H4 (cell line): ENCODE measurements around the gene ZNF57. TPM values are rescaled to one million over a fixed set of nuclear protein-coding genes. Genes with fewer than 3 reads are reported as not detected.
"Not testable (repeated sequence)": the region's sequence is repeated elsewhere in the genome, so short reads cannot be mapped to it uniquely, and the experiment has no call there.

Experiments
- DNase-seq: peaks from one replicate; pipeline ENCODE4 v3.0.0-alpha.2; 2015; ENCODE audit warnings: low spot score
- total RNA-seq: library from RNA; depleted of rRNA; stranded (reverse); fragments of >200 nt; shearing (Covaris generic); gene quantifications from 2 replicates; pipeline ENCODE4 v1.2.3, GENCODE V29; 2014; rRNA removed

The ZNF57 gene
- total RNA-seq, 1 experiment from 2014 or later: 3.4 TPM

- no peak for DNase-seq
Observed at GRCh38 chr19:2952953-2953481, 52.3 kb downstream of the ZNF57 start.

- no peak for DNase-seq
Observed at GRCh38 chr19:2957160-2957559, 56.4 kb downstream of the ZNF57 start.

- DNase-seq: no peak
Observed at GRCh38 chr19:2960120-2960519, 59.4 kb downstream of the ZNF57 start.

- DNase-seq: peak; percentile 79
Observed at GRCh38 chr19:2962018-2962670, 61.4 kb downstream of the ZNF57 start.

- no peak for DNase-seq
Observed at GRCh38 chr19:2963122-2963521, 62.4 kb downstream of the ZNF57 start.

GRCh38 chr19:2963631-2964030 is 62.9 kb downstream of the ZNF57 start:
- not testable (repeated sequence) for DNase-seq

- no peak for DNase-seq
Observed at GRCh38 chr19:2964874-2965273, 64.1 kb downstream of the ZNF57 start.

GRCh38 chr19:2967972-2968371 is 67.2 kb downstream of the ZNF57 start:
- no peak for DNase-seq

Other genes starting within 250 kb of the ZNF57 start
- gene GNG7, start 198.2 kb upstream of the ZNF57 start, total RNA-seq: 0.60 and 0.75 TPM in 2 replicates
- 1.1 and 1.3 TPM in 2 replicates for gene DIRAS1, start 179.6 kb upstream of the ZNF57 start, total RNA-seq
- 26.0 and 42.3 TPM in 2 replicates for gene SLC39A3, start 160.9 kb upstream of the ZNF57 start, total RNA-seq
- gene SGTA, start 117.7 kb upstream of the ZNF57 start, total RNA-seq: 47.0 and 53.4 TPM in 2 replicates
- gene THOP1, start 115.4 kb upstream of the ZNF57 start, total RNA-seq: 74.8 and 107 TPM in 2 replicates
- 1.5 and 1.8 TPM in 2 replicates for gene ZNF554, start 81.1 kb upstream of the ZNF57 start, total RNA-seq
- 3.0 and 4.8 TPM in 2 replicates for gene ZNF555, start 59.5 kb upstream of the ZNF57 start, total RNA-seq
- not detected in 2 replicates for gene ZNF556, start 33.6 kb upstream of the ZNF57 start, total RNA-seq
- 3.7 and 4.0 TPM in 2 replicates for gene ZNF77, start 44.0 kb downstream of the ZNF57 start, total RNA-seq
- gene TLE6, start 76.6 kb downstream of the ZNF57 start, total RNA-seq: 1.5 and 2.7 TPM in 2 replicates
- 3.0 and 3.5 TPM in 2 replicates for gene TLE2, start 128.4 kb downstream of the ZNF57 start, total RNA-seq
- 136 and 167 TPM in 2 replicates for gene TLE5, start 161.6 kb downstream of the ZNF57 start, total RNA-seq
- 16.5 and 20.5 TPM in 2 replicates for gene GNA11, start 193.4 kb downstream of the ZNF57 start, total RNA-seq
- gene GNA15, start 235.1 kb downstream of the ZNF57 start, total RNA-seq: not detected in 2 replicates